ENCODE data around the gene NCR2.

Gene NCR2

DNA sequence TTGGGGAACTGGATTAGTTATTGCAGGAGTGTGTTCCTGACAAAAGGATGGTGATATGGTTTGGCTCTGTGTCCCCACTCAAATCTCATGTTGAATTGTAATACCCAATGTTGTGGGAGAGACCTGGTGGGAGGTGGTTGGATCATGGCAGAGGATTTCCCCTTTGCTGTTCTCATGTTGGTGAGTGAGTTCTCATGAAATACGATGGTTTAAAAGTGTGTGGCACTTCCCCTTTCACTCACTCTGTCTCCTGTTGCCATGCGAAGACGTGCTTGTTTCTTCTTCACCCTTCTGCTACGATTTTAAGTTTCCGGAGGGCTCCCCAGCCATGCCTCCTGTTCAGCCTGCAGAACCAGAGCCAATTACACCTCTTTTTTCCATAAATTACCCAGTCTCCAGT, 32.8 kb upstream of the NCR2 start:
- H3K27me3 ChIP-seq (ENCODE audit: control insufficient read depth in 1 of 2, insufficient read depth in 2 of 2, low read length in 2 of 2) = no peaks in the 10 kb centered on the region
- H3K27ac ChIP-seq (ENCODE audit: low read depth, low read length) = no peak overlapping the region
- no peak overlapping the region for H3K9ac ChIP-seq (ENCODE audit: low read depth in 1 of 2, low read length in 2 of 2)
- no peaks in the 10 kb centered on the region for H3K4me1 ChIP-seq (ENCODE audit: control insufficient read depth in 1 of 2, insufficient read depth in 2 of 2, low read length in 2 of 2)
- H3K36me3 ChIP-seq (ENCODE audit: control insufficient read depth in 1 of 2, insufficient read depth in 2 of 2, low read length in 2 of 2) = no peaks in the 10 kb centered on the region
- no peaks in the 10 kb centered on the region for H3K9me3 ChIP-seq (ENCODE audit: control insufficient read depth in 1 of 2, low read length in 2 of 2)
- H3K4me3 ChIP-seq (ENCODE audit: low read depth in 1 of 2, low read length in 2 of 2) = no peak overlapping the region

DNA sequence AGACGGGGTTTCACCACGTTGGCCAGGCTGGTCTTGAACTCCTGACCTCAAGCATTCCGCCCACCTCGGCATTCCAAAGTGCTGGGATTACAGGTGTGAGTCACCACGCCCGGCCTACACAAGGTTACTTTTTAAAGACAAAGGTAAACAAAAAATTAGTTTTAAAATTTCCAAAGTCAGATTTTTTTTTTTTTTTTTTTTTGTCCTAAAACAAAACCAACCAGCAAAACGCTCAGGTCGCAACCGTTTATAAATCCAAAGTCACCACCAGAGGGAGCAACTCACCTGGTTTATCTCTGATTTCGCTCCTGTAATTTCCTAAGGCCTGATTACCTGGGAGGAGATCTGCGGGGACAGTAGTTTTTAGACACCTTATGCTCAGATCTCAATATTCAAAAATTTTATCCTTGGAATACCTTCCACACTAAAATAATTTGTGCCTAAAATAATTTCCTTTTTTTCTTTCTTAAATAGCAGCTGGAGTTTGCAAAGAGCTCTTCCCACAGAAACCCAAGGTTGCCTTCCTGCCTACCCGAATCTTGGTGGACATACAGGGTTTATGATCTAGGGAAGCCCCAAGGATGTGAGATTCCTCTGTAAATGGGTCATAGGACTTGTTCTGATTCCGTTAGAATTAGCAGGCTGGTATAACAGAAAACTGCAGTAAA, 29.1 kb upstream of the NCR2 start:
- no peak overlapping the region for H3K4me3 ChIP-seq (ENCODE audit: low read depth in 1 of 2, low read length in 2 of 2)
- H3K36me3 ChIP-seq (ENCODE audit: control insufficient read depth in 1 of 2, insufficient read depth in 2 of 2, low read length in 2 of 2) = no peaks in the 10 kb centered on the region
- H3K27me3 ChIP-seq (ENCODE audit: control insufficient read depth in 1 of 2, insufficient read depth in 2 of 2, low read length in 2 of 2) = peaks cover under 1% of the 10 kb centered on the region in 2 donors
- H3K9me3 ChIP-seq (ENCODE audit: control insufficient read depth in 1 of 2, low read length in 2 of 2) = no peaks in the 10 kb centered on the region
- H3K27ac ChIP-seq (ENCODE audit: low read depth, low read length) = no peak overlapping the region
- no peak overlapping the region for H3K9ac ChIP-seq (ENCODE audit: low read depth in 1 of 2, low read length in 2 of 2)
- no peaks in the 10 kb centered on the region for H3K4me1 ChIP-seq (ENCODE audit: control insufficient read depth in 1 of 2, insufficient read depth in 2 of 2, low read length in 2 of 2)

DNA sequence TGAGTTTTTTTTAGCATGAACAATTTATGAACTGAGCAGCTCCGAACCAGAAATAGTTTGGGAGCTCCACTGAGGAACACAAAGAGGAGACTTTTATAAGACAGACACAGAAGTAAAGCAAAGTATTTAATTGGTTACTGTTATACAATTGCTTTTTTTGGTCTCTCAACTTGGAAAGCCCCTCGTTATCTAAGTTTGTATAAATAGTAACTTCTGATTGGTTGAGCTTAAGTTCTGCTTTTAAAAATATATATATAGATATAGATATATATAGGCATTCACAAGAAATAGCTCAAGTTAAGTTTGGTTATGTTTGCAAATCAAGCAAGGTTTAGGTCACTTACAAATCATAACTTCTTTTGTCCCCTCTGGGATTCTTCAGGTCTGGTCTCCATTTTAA, 20.2 kb upstream of the NCR2 start:
- peaks cover 0 to 3% of the 10 kb centered on the region in 2 donors for H3K4me1 ChIP-seq (ENCODE audit: control insufficient read depth in 1 of 2, insufficient read depth in 2 of 2, low read length in 2 of 2)

DNA sequence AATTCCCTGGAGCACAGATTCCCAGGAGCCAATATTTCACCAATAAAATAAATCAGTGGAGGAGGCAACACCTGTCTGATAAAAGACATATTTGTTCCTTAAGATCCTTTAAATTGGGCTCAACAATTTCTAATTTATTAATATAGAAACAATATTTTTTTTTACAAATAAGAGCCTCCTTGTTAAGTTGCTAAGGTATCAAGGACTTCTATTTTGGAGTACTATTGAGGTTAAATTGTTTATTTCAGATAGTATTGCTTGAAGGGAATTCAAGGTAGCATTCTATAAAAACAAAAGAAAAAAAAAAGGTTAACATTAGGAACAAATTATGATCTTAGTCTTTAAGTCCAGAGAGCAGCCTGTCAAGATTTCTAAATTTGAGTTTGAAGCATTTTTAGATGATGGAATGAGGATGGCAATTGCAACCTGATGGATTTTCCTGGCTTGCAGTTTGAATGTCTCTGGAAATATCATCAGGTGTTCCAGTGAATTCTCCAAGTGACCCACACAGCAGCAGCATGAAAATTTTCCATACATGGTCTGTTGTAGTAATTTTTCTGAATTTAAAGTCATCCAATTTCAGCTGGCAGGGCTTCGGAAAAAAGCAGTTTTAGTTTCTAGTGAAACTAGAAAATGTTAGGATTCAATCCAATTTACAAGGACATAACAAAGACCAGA, 19.3 kb upstream of the NCR2 start:
- Histone ChIP-seq H3K4me3 (ENCODE audit: low read depth in 1 of 2, low read length in 2 of 2) (no peak overlapping the region), H3K36me3 (ENCODE audit: control insufficient read depth in 1 of 2, insufficient read depth in 2 of 2, low read length in 2 of 2) (no peaks in the 10 kb centered on the region), H3K4me1 (ENCODE audit: control insufficient read depth in 1 of 2, insufficient read depth in 2 of 2, low read length in 2 of 2) (peaks cover 0 to 3% of the 10 kb centered on the region in 2 donors), H3K9ac (ENCODE audit: low read depth in 1 of 2, low read length in 2 of 2) (no peak overlapping the region), H3K27me3 (ENCODE audit: control insufficient read depth in 1 of 2, insufficient read depth in 2 of 2, low read length in 2 of 2) (peaks cover 26 to 34% of the 10 kb centered on the region in 2 donors), H3K27ac (ENCODE audit: low read depth, low read length) (no peak overlapping the region), H3K9me3 (ENCODE audit: control insufficient read depth in 1 of 2, low read length in 2 of 2) (no peaks in the 10 kb centered on the region)

More for the DNA sequence above, 20.2 kb upstream of the NCR2 start:
- Histone ChIP-seq H3K9ac (ENCODE audit: low read depth in 1 of 2, low read length in 2 of 2) (no peak overlapping the region), H3K27ac (ENCODE audit: low read depth, low read length) (no peak overlapping the region), H3K4me3 (ENCODE audit: low read depth in 1 of 2, low read length in 2 of 2) (no peak overlapping the region), H3K9me3 (ENCODE audit: control insufficient read depth in 1 of 2, low read length in 2 of 2) (no peaks in the 10 kb centered on the region), H3K36me3 (ENCODE audit: control insufficient read depth in 1 of 2, insufficient read depth in 2 of 2, low read length in 2 of 2) (no peaks in the 10 kb centered on the region), H3K27me3 (ENCODE audit: control insufficient read depth in 1 of 2, insufficient read depth in 2 of 2, low read length in 2 of 2) (peaks cover 26 to 34% of the 10 kb centered on the region in 2 donors)

DNA sequence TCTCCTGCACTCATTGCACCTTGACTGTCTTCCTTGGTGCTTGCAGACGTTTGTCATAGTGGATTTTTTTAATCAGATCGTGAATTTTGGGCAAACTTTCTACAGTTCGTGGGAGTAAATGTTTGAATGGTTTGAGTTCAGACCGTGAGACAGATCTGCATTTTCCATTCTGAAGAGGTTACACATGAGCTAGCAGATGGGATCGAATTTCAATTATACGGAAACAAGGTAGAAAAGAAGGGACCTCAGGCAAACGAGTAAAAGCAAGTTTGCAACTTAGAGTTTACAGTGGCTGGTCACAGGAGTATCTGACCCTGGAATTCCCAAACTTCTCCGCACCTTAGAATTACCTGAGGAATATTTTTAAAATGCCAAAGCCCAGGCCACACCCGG, 17.2 kb upstream of the NCR2 start:
- Histone ChIP-seq H3K9ac (ENCODE audit: low read depth in 1 of 2, low read length in 2 of 2) (no peak overlapping the region), H3K27me3 (ENCODE audit: control insufficient read depth in 1 of 2, insufficient read depth in 2 of 2, low read length in 2 of 2) (peaks cover 19 to 27% of the 10 kb centered on the region in 2 donors), H3K4me1 (ENCODE audit: control insufficient read depth in 1 of 2, insufficient read depth in 2 of 2, low read length in 2 of 2) (peaks cover 0 to 3% of the 10 kb centered on the region in 2 donors), H3K27ac (ENCODE audit: low read depth, low read length) (no peak overlapping the region), H3K4me3 (ENCODE audit: low read depth in 1 of 2, low read length in 2 of 2) (no peak overlapping the region), H3K9me3 (ENCODE audit: control insufficient read depth in 1 of 2, low read length in 2 of 2) (no peaks in the 10 kb centered on the region), H3K36me3 (ENCODE audit: control insufficient read depth in 1 of 2, insufficient read depth in 2 of 2, low read length in 2 of 2) (no peaks in the 10 kb centered on the region)

DNA sequence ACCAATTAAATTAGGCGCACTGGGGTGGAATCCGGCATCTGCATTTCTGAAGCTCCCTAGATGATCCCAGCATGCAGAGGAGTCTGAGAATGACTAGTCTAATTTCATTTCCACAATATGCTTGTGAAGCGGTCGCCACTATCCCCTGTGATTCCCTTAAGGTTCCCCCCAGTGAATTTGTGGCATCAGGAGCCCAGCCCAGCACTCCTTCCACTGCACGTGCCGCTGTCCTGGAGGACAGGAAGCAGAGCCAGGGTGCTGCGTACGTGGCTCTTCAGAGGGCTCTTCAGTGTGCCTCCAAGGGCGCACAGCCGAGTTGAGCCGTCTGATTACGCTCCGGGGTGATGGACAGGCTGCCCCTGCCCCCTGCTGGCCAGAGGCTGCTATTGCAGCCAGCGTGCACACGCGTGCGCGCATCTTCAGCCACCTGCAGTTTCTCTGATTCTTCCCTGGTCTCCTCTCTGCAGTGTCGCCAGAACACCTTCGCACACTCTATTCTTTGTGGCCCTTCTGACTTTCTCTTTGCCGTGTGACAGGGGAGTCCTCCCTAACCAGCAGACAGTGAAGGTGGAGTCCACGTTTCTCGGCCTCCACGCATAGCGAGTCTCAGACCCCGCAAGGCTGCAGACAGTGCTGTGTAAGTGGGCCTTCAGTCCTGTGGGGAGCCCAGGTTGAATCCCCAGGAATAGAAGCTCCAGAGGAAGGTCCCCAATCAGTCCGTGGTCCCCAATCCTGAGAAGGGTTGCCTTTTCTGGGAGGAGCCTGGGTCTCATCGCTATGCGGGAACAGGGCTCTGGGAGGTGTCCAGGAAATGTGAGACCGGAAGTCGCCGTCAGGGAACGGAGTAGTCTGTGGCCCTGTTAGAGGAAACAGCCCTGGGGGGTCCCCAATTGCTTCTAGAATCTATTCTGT, 16.5 kb upstream of the NCR2 start:
- Histone ChIP-seq H3K36me3 (ENCODE audit: control insufficient read depth in 1 of 2, insufficient read depth in 2 of 2, low read length in 2 of 2) (no peaks in the 10 kb centered on the region), H3K4me3 (ENCODE audit: low read depth in 1 of 2, low read length in 2 of 2) (peak overlapping the region; percentile 46 to 47), H3K27me3 (ENCODE audit: control insufficient read depth in 1 of 2, insufficient read depth in 2 of 2, low read length in 2 of 2) (peaks cover 12 to 21% of the 10 kb centered on the region in 2 donors), H3K27ac (ENCODE audit: low read depth, low read length) (no peak overlapping the region), H3K4me1 (ENCODE audit: control insufficient read depth in 1 of 2, insufficient read depth in 2 of 2, low read length in 2 of 2) (peaks cover 0 to 3% of the 10 kb centered on the region in 2 donors), H3K9me3 (ENCODE audit: control insufficient read depth in 1 of 2, low read length in 2 of 2) (no peaks in the 10 kb centered on the region), H3K9ac (ENCODE audit: low read depth in 1 of 2, low read length in 2 of 2) (peak overlapping the region in 1 of 2 donors; percentile 43)

DNA sequence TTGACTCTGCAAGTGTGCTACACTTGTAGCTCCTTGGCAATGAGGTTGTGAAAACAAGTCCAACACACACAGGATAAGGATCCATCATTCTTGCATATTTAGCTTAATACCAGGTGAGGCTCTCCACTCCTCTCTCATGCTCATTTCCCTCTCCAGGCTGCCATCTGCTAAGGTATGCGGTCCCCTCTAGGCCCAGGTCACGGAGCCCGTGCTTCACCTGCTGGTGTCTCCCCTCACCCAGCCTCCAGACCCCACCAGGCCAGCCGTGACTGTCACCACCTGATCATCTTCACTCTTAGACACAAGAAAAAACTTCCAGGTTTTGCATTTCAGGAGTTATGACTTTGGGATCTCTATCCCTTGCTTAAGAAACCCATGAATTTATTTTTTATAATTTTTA, 14.2 kb upstream of the NCR2 start:
- Histone ChIP-seq H3K4me1 (ENCODE audit: control insufficient read depth in 1 of 2, insufficient read depth in 2 of 2, low read length in 2 of 2) (peaks cover 0 to 3% of the 10 kb centered on the region in 2 donors), H3K4me3 (ENCODE audit: low read depth in 1 of 2, low read length in 2 of 2) (no peak overlapping the region), H3K9ac (ENCODE audit: low read depth in 1 of 2, low read length in 2 of 2) (no peak overlapping the region), H3K36me3 (ENCODE audit: control insufficient read depth in 1 of 2, insufficient read depth in 2 of 2, low read length in 2 of 2) (no peaks in the 10 kb centered on the region), H3K27me3 (ENCODE audit: control insufficient read depth in 1 of 2, insufficient read depth in 2 of 2, low read length in 2 of 2) (peaks cover 18 to 26% of the 10 kb centered on the region in 2 donors), H3K9me3 (ENCODE audit: control insufficient read depth in 1 of 2, low read length in 2 of 2) (no peaks in the 10 kb centered on the region), H3K27ac (ENCODE audit: low read depth, low read length) (no peak overlapping the region)

DNA sequence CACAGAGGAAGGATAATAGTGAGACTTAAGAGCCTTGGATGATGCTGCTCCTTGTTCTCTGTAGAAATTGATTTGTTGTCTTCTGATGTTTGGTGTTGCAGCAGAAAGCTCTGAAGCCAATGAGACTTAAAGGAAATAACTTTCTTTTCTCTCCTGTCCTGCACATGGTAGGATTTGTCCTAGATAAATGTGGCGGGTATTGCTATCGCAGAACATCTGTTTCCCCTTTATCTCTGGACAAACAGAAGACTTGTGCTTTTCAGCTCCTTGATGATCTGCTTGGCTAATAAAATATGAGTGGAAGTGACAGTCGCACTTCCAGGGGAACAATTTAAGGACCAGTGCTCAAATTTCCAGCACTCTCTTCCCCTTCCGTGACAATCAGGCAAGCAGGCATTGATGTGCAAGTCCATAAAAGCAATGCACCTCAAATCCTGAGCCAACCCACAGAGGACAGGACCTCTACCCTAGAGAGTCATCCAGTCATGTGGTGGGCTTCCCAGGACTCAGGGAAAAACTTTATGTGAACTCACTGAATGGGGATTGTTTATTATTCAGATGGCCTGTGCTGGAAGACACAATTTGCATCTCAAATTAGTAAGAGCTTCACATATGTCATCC, 9.9 kb upstream of the NCR2 start:
- Histone ChIP-seq H3K4me1 (ENCODE audit: control insufficient read depth in 1 of 2, insufficient read depth in 2 of 2, low read length in 2 of 2) (no peaks in the 10 kb centered on the region), H3K4me3 (ENCODE audit: low read depth in 1 of 2, low read length in 2 of 2) (no peak overlapping the region), H3K9ac (ENCODE audit: low read depth in 1 of 2, low read length in 2 of 2) (no peak overlapping the region), H3K9me3 (ENCODE audit: control insufficient read depth in 1 of 2, low read length in 2 of 2) (no peaks in the 10 kb centered on the region), H3K27ac (ENCODE audit: low read depth, low read length) (no peak overlapping the region), H3K36me3 (ENCODE audit: control insufficient read depth in 1 of 2, insufficient read depth in 2 of 2, low read length in 2 of 2) (no peaks in the 10 kb centered on the region), H3K27me3 (ENCODE audit: control insufficient read depth in 1 of 2, insufficient read depth in 2 of 2, low read length in 2 of 2) (peaks cover 22 to 24% of the 10 kb centered on the region in 2 donors)

DNA sequence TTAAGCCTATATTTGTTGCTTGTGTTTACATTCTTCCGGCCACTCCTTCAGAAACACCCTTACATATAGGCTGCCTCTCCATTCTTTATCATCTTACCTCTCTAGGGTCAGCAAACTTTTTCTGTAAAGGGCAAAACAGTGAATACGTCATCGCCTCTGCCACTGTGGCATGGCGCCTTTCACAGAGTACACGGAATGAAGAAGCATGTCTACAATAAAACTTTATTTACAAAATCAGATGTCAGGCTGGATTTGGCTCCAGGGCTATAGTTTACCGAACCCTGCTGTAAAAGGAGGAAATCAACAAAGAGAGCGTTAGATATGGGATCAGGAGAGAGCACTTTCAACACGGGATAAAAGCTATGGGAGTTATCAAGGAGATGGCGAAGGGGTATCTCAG, 9.3 kb upstream of the NCR2 start:
- H3K36me3 ChIP-seq (ENCODE audit: control insufficient read depth in 1 of 2, insufficient read depth in 2 of 2, low read length in 2 of 2) = no peaks in the 10 kb centered on the region
- no peak overlapping the region for H3K4me3 ChIP-seq (ENCODE audit: low read depth in 1 of 2, low read length in 2 of 2)
- no peaks in the 10 kb centered on the region for H3K4me1 ChIP-seq (ENCODE audit: control insufficient read depth in 1 of 2, insufficient read depth in 2 of 2, low read length in 2 of 2)
- peaks cover 22 to 24% of the 10 kb centered on the region in 2 donors for H3K27me3 ChIP-seq (ENCODE audit: control insufficient read depth in 1 of 2, insufficient read depth in 2 of 2, low read length in 2 of 2)
- H3K9ac ChIP-seq (ENCODE audit: low read depth in 1 of 2, low read length in 2 of 2) = no peak overlapping the region
- H3K9me3 ChIP-seq (ENCODE audit: control insufficient read depth in 1 of 2, low read length in 2 of 2) = no peaks in the 10 kb centered on the region
- H3K27ac ChIP-seq (ENCODE audit: low read depth, low read length) = no peak overlapping the region
